DND-41 (cell line): ENCODE measurements around the gene CLEC18B.
"Not testable (repeated sequence)": the region's sequence is repeated elsewhere in the genome, so short reads cannot be mapped to it uniquely, and the experiment has no call there.

ENCODE experiments used
- ATAC-seq: fragments of 200-7000 bp; cut with Tn5 transposase; 3 replicates; pipeline ENCODE4 v1.9.1; 2021; ENCODE audit warnings: low read depth; ENCODE audit not compliant: insufficient read depth
- DNase-seq: peaks from one replicate; pipeline ENCODE4 v3.0.0-alpha.2; 2020
- H2AFZ ChIP-seq: 2 replicates; pipeline ENCODE4 v1.6.0; 2012; ENCODE audit warnings: low read depth, low read length
- H3K27ac ChIP-seq: 2 replicates; pipeline ENCODE4 v1.5.1; 2012; ENCODE audit warnings: low read length, inconsistent platforms
- H3K27me3 ChIP-seq: fragments of 200-600 bp; sonication (generic); 2 replicates; pipeline ENCODE4 v1.6.0; 2012; ENCODE audit warnings: low read length, mild to moderate bottlenecking, inconsistent platforms; ENCODE audit not compliant: insufficient read depth, poor library complexity
- H3K36me3 ChIP-seq: 2 replicates; pipeline ENCODE4 v1.5.1; 2012; ENCODE audit warnings: low read length, inconsistent platforms; ENCODE audit not compliant: insufficient read depth
- H3K4me1 ChIP-seq: 2 replicates; pipeline ENCODE4 v1.5.1; 2012; ENCODE audit warnings: mild to moderate bottlenecking, low read length; ENCODE audit not compliant: insufficient read depth
- H3K4me2 ChIP-seq: 2 replicates; pipeline ENCODE4 v1.6.0; 2012; ENCODE audit warnings: mild to moderate bottlenecking, moderate library complexity, low read length, inconsistent platforms; ENCODE audit not compliant: insufficient read depth
- H3K4me3 ChIP-seq, 2 experiments: fragments of 200-600 bp in 1 of 2; shearing (Covaris generic) in 1 of 2; 2 replicates each; pipeline ENCODE4 v1.5.1; 2012 to 2016; ENCODE audit warnings: inconsistent platforms in 2 of 2, low read length in 2 of 2, mild to moderate bottlenecking in 2 of 2, low read depth in 1 of 2, moderate library complexity in 1 of 2
- H3K79me2 ChIP-seq: 2 replicates; pipeline ENCODE4 v1.6.0; 2012; ENCODE audit warnings: low read length, inconsistent platforms; ENCODE audit not compliant: insufficient read depth
- H3K9ac ChIP-seq: 2 replicates; pipeline ENCODE4 v1.6.0; 2012; ENCODE audit warnings: low read depth, mild to moderate bottlenecking, inconsistent platforms, low read length, moderate library complexity
- H3K9me3 ChIP-seq: 2 replicates; pipeline ENCODE4 v1.5.1; 2012; ENCODE audit warnings: low read length, moderate library complexity, mild to moderate bottlenecking, inconsistent platforms; ENCODE audit not compliant: insufficient read depth, severe bottlenecking
- H4K20me1 ChIP-seq: 2 replicates; pipeline ENCODE4 v1.6.0; 2012; ENCODE audit warnings: low read length; ENCODE audit not compliant: insufficient read depth
- EZH2 ChIP-seq: IDR thresholded peaks from 3 replicates; pipeline ENCODE4 v1.6.1; 2012; ENCODE audit warnings: borderline replicate concordance, low read depth, mild to moderate bottlenecking, moderate library complexity, low read length, inconsistent platforms; ENCODE audit not compliant: severe bottlenecking
- TF ChIP-seq, protein P1 (sequence below): IDR thresholded peaks from 2 replicates; pipeline ENCODE4 v1.5.1; 2012; ENCODE audit warnings: borderline replicate concordance, low read length, moderate library complexity, mild to moderate bottlenecking; ENCODE audit not compliant: poor library complexity, severe bottlenecking; ENCODE audit errors: extremely low read depth

CLEC18B gene

DNA sequence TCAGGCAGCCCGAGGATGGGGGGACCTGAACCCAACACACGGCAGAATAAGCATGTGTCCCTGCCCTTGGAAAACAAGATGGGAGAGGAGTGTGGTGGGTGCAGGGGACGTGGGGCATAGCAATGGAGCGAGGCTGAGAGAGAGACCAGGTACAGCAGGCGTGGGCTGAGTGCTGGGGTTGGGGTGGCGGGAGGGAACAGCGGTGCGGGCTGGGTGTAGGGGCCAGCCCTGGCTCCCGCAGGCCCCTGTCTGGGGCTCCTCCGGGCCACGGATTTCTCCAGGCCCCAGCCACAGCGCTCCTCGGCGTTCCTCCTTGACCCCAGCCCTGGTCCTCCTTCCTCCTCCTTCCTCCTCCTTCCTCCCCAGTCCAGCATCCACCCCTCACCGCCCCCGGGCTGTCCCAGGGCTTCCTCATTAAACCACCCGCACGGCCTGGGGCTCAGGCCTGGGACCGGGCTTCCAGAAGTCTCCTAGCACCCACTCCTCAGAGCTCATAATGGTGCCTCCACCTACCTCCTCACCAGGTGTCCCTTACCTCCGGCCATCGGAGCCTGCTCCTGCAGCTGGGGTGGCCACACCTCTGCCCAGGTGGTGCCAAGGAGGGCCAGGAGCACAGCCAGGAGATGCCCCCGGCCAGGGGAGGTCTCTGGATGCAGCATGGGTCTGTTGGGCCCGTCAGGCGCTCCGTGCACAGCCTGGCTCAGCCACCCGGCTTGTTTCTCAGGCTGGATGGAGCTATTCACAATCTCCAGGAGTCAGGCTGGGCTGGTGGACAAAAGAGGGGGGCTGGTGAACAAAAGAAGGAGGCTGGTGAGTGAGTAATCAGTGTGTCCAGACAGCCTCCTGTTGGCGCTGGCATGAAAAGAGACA, at the start of gene CLEC18B:
TSS of gene CLEC18B (minus strand) at position 867 of the 870 bp plus-strand sequence. CDS start at position 659, 208 bp downstream.
- not testable (repeated sequence) for H3K9ac ChIP-seq, H3K27me3 ChIP-seq, H3K4me1 ChIP-seq, H3K9me3 ChIP-seq, DNase-seq, H3K4me2 ChIP-seq, H4K20me1 ChIP-seq, H3K4me3 ChIP-seq, H3K27ac ChIP-seq, H3K36me3 ChIP-seq, H2AFZ ChIP-seq, H3K79me2 ChIP-seq
- ATAC-seq: 0 out of 3 replicates have a peak, but pooled peaks have one; percentile 19

DNA sequence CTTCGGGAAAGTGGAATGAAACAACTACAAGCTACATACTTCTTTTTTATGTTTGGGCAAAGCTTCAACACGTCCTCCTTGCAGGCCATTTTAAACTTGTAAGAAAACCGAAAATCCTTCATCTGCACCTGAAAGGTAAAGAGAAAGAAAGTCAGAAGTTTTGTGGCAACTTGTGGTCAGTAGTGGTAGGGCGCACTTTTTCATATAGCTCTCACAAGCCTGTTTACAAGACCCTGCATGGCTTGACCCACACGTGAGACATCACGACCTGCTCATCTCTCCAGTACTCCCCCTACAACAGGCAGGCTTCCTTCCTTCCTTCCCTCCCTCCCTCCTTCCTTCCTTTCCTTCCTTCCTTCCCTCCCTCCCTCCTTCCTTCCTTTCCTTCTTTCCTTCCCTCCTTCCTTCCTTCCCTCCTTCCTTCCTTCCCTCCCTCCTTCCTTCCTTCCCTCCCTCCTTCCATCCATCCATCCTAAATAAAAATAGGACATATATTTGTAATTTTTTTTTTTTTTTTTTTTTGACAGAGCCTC, 48.7 kb upstream of the CLEC18B start:
- ATAC-seq (no peak), DNase-seq (no peak)
- Histone ChIP-seq H3K9me3 (no peaks in the 10 kb centered on the region), H3K79me2 (no peaks in the 10 kb centered on the region), H3K4me2 (no peak overlapping the region), H3K4me3 (no peak overlapping the region), H3K4me1 (no peaks in the 10 kb centered on the region), H3K9ac (no peak overlapping the region), H3K27me3 (no peaks in the 10 kb centered on the region), H3K36me3 (peaks cover 61% of the 10 kb centered on the region), H4K20me1 (no peaks in the 10 kb centered on the region), H2AFZ (no peak overlapping the region), H3K27ac (no peak overlapping the region)
- TF ChIP-seq, protein P1, sequence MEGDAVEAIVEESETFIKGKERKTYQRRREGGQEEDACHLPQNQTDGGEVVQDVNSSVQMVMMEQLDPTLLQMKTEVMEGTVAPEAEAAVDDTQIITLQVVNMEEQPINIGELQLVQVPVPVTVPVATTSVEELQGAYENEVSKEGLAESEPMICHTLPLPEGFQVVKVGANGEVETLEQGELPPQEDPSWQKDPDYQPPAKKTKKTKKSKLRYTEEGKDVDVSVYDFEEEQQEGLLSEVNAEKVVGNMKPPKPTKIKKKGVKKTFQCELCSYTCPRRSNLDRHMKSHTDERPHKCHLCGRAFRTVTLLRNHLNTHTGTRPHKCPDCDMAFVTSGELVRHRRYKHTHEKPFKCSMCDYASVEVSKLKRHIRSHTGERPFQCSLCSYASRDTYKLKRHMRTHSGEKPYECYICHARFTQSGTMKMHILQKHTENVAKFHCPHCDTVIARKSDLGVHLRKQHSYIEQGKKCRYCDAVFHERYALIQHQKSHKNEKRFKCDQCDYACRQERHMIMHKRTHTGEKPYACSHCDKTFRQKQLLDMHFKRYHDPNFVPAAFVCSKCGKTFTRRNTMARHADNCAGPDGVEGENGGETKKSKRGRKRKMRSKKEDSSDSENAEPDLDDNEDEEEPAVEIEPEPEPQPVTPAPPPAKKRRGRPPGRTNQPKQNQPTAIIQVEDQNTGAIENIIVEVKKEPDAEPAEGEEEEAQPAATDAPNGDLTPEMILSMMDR: no peak
- no peak for TF ChIP-seq EZH2

DNA sequence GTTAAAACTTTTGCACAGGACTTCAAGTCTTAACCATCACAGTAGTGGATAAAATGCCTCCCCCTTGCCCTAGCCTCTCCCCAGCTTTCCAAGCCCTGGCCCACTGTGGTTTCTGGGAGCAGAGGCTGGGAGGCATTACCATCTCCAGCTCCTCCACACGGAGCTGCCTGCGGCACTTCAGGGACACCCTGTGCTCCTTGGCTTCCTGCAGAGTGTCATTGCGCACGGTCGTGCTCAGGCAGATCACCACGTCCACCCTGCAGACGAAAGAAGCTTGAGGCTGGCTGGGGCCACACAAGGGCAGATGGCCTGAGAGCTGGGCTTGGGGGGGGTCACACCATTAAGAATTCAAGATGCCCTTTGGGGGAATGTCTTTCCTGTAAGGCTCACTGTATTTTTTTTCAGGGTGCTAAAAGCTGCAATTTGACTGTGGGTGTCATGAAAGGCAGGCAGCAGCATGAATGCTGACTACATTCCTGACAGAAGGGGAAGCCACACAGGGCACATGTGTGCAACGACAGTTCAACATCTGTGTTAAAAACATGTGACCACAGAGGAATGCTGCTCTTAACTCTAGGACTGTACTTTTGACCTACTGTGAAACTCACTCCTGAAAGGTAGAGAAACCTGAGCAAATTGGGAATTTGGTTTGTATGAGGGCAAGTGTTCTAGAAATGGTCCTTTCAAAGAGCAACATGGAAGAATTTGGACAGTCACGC, 47.7 kb upstream of the CLEC18B start:
- no peaks in the 10 kb centered on the region for H3K79me2 ChIP-seq
- TF ChIP-seq, protein P1: no peak
- no peak for TF ChIP-seq EZH2
- H2AFZ ChIP-seq: no peak overlapping the region
- ATAC-seq: no peak
- no peaks in the 10 kb centered on the region for H3K4me1 ChIP-seq
- no peaks in the 10 kb centered on the region for H4K20me1 ChIP-seq
- H3K9ac ChIP-seq: no peak overlapping the region
- no peaks in the 10 kb centered on the region for H3K9me3 ChIP-seq
- peaks cover 60% of the 10 kb centered on the region for H3K36me3 ChIP-seq
- no peaks in the 10 kb centered on the region for H3K27me3 ChIP-seq
- no peak overlapping the region for H3K4me3 ChIP-seq
- H3K27ac ChIP-seq: no peak overlapping the region
- H3K4me2 ChIP-seq: no peak overlapping the region
- no peak for DNase-seq

DNA sequence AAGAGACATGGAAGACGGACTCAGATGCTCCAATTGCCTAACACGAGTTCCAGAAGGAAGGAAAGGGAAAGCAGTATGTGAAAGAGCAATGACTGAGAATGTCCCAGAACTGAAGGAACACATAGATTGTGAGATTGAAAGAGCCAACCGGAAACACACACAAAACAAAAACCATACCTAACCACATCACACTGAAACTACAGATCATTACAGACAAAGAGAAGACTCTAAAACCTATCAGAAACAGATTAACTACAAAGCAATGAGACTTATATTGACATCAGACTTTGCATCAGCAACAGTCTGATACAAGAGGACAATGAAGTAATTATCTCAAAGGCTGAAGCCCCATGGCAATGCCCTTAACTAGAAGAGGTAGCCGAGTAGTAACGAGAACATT, 45.6 kb upstream of the CLEC18B start:
- ATAC-seq: no peak
- no peak overlapping the region for H3K4me2 ChIP-seq

More for the DNA sequence above, 45.6 kb upstream of the CLEC18B start:
- no peak for DNase-seq
- H3K9me3 ChIP-seq: no peaks in the 10 kb centered on the region
- TF ChIP-seq, protein P1: no peak
- H3K27me3 ChIP-seq: no peaks in the 10 kb centered on the region
- H4K20me1 ChIP-seq: no peaks in the 10 kb centered on the region
- no peak overlapping the region for H2AFZ ChIP-seq
- H3K79me2 ChIP-seq: no peaks in the 10 kb centered on the region
- H3K4me1 ChIP-seq: no peaks in the 10 kb centered on the region
- no peak overlapping the region for H3K9ac ChIP-seq
- peaks cover 70% of the 10 kb centered on the region for H3K36me3 ChIP-seq
- no peak overlapping the region for H3K4me3 ChIP-seq
- no peak overlapping the region for H3K27ac ChIP-seq
